CD4-positive, CD25-positive, alpha-beta regulatory T cell (primary cell): ENCODE measurements around the gene KBTBD3. TPM values are rescaled to one million over a fixed set of nuclear protein-coding genes. Genes with fewer than 3 reads are reported as not detected.

Experiments
- ATAC-seq, 2 donors: fragments of 150-1000 bp; cut with Tn5 transposase; one replicate each; pipeline ENCODE4 v1.10.0; 2021; ENCODE audit warnings: low read depth in 2 of 2, moderate number of reproducible peaks in 2 of 2, moderate library complexity in 1 of 2
- DNase-seq, 3 donors: peaks; one replicate each; pipeline versions ENCODE4 v3.0.0 to v3.0.0-alpha.2; 2012 to 2022; ENCODE audit warnings: mixed read lengths in 1 of 3
- H3K27ac ChIP-seq: one replicate; pipeline ENCODE4 v1.7.0; 2013; ENCODE audit warnings: mild to moderate bottlenecking, low read length; ENCODE audit not compliant: insufficient read depth, poor library complexity, severe bottlenecking
- H3K27me3 ChIP-seq: one replicate; pipeline ENCODE4 v1.7.0; 2013; ENCODE audit warnings: low read length; ENCODE audit not compliant: control insufficient read depth, insufficient read depth
- H3K36me3 ChIP-seq: one replicate; pipeline ENCODE4 v1.7.0; 2013; ENCODE audit warnings: mild to moderate bottlenecking, low read length, moderate library complexity; ENCODE audit not compliant: control insufficient read depth, insufficient read depth
- H3K4me1 ChIP-seq: 2 replicates; pipeline ENCODE4 v1.7.0; 2013; ENCODE audit warnings: mild to moderate bottlenecking, low read length; ENCODE audit not compliant: insufficient read depth, control insufficient read depth, poor library complexity, severe bottlenecking
- H3K4me3 ChIP-seq: one replicate; pipeline ENCODE4 v1.7.0; 2013; ENCODE audit warnings: low read depth, mild to moderate bottlenecking, low read length, moderate library complexity
- H3K9me3 ChIP-seq, 2 experiments: 1 replicate in 1 of 2; 2 replicates in 1 of 2; pipeline ENCODE4 v1.7.0; 2013; ENCODE audit warnings: low read length in 2 of 2, mild to moderate bottlenecking in 1 of 2, moderate library complexity in 1 of 2; ENCODE audit not compliant: control insufficient read depth in 2 of 2
- H3K27ac Mint-ChIP-seq, 3 donors: one replicate each; pipeline ENCODE4 v1.8.0; 2020 to 2022; ENCODE audit warnings: mild to moderate bottlenecking in 3 of 3, mixed read lengths in 3 of 3, moderate library complexity in 2 of 3
- H3K27me3 Mint-ChIP-seq: one replicate; pipeline ENCODE4 v1.8.0; 2022; ENCODE audit warnings: mild to moderate bottlenecking, mixed read lengths
- H3K36me3 Mint-ChIP-seq: one replicate; pipeline ENCODE4 v1.8.0; 2020; ENCODE audit warnings: mixed read lengths
- H3K4me1 Mint-ChIP-seq, 4 donors: one replicate each; pipeline ENCODE4 v1.8.0; 2020 to 2022; ENCODE audit warnings: mixed read lengths in 4 of 4, mild to moderate bottlenecking in 1 of 4
- H3K4me3 Mint-ChIP-seq, 4 donors: one replicate each; pipeline ENCODE4 v1.8.0; 2020 to 2022; ENCODE audit warnings: mild to moderate bottlenecking in 4 of 4, mixed read lengths in 4 of 4, moderate library complexity in 3 of 4
- H3K9me3 Mint-ChIP-seq, 7 donors: one replicate each; pipeline ENCODE4 v1.8.0; 2020 to 2022; ENCODE audit warnings: mixed read lengths in 7 of 7, mild to moderate bottlenecking in 3 of 7, moderate library complexity in 2 of 7
- polyA plus RNA-seq, 4 donors: library from polyadenylated mRNA; unstranded; fragments of 300-500 nt; fragmentation: Illumina TruSeq; gene quantifications; one replicate each; pipeline ENCODE4 v1.2.3, GENCODE V29; 2021
- total RNA-seq: library from RNA; stranded (reverse); gene quantifications from one replicate; pipeline ENCODE4 v1.2.3, GENCODE V29; 2022

The KBTBD3 gene
- total and polyA plus RNA-seq, 5 donors from 2014 or later, result 7.8 to 12.5 (median 9.2) TPM

GRCh38 chr11:106091480-106092123, 14.5 kb upstream of the KBTBD3 start:
- no peaks in the 10 kb centered on the region for H3K9me3 ChIP-seq
- H3K36me3 Mint-ChIP-seq, result peaks cover 18% of the 10 kb centered on the region
- no peak overlapping the region for H3K4me3 ChIP-seq
- H3K36me3 ChIP-seq, result peaks cover 60% of the 10 kb centered on the region
- ATAC-seq (peak; percentile 50 to 52), DNase-seq (peak in 1 of 3 donors; percentile 49)
- no peak overlapping the region for H3K27ac ChIP-seq
- H3K4me3 Mint-ChIP-seq, result peak overlapping the region in 1 of 4 donors; percentile 24
- no peaks in the 10 kb centered on the region for H3K9me3 Mint-ChIP-seq
- peak overlapping the region in 2 of 3 donors; percentile 37 to 60 for H3K27ac Mint-ChIP-seq
- no peaks in the 10 kb centered on the region for H3K27me3 Mint-ChIP-seq
- peaks cover 16% of the 10 kb centered on the region for H3K4me1 ChIP-seq
- peaks cover 32 to 35% (median 34%) of the 10 kb centered on the region in 4 donors for H3K4me1 Mint-ChIP-seq
- no peaks in the 10 kb centered on the region for H3K27me3 ChIP-seq

- H3K27me3 ChIP-seq, result no peaks in the 10 kb centered on the region
- Mint-ChIP-seq H3K27me3 (no peaks in the 10 kb centered on the region), H3K4me1 (peaks cover 39 to 60% (median 48%) of the 10 kb centered on the region in 4 donors), H3K36me3 (peaks cover 4% of the 10 kb centered on the region), H3K9me3 (no peaks in the 10 kb centered on the region), H3K4me3 (no peak overlapping the region), H3K27ac (peak overlapping the region in 1 of 3 donors; percentile 31)
- ATAC-seq (no peak), DNase-seq (no peak)
- H3K27ac ChIP-seq, result no peak overlapping the region
- H3K36me3 ChIP-seq, result peaks cover 35% of the 10 kb centered on the region
- peaks cover 29% of the 10 kb centered on the region for H3K4me1 ChIP-seq
- H3K4me3 ChIP-seq, result no peak overlapping the region
- no peaks in the 10 kb centered on the region for H3K9me3 ChIP-seq
Observed at GRCh38 chr11:106088896-106089295, 11.7 kb upstream of the KBTBD3 start.

DNA sequence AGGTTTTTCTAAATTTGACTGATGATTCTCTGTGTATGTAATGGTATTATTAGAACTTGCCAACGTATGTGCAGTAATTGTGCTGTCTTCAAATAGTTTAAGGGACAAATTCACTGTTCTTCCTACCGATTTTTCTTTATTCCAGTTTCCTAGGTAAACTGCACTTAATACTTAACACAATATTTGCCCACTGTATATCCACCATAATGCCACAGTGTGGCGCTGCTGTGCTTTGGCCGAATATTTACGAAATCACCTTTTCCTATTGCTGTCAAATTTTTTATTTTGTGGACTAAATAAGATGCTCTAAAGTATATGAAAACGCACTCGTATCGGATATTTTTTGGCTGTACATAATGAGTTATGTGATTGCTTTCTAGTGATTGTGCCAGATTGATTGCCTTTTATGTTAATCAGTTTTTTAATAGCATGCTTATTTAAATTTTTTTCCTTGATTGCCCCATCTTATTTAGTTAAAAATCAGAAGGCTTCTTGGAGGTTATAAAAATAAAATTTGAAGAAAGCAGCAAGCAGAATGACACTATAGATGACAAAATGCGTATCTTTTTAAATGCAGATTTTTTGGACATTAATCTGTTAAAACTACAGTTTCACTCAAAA, 10.8 kb upstream of the KBTBD3 start:
- Mint-ChIP-seq H3K27me3 (no peaks in the 10 kb centered on the region), H3K36me3 (peaks cover 4% of the 10 kb centered on the region), H3K4me1 (peaks cover 44 to 66% (median 53%) of the 10 kb centered on the region in 4 donors), H3K27ac (peak overlapping the region in 1 of 3 donors; percentile 10), H3K4me3 (peak overlapping the region in 3 of 4 donors; percentile 13 to 60 (median 39)), H3K9me3 (no peaks in the 10 kb centered on the region)
- Histone ChIP-seq H3K36me3 (peaks cover 30% of the 10 kb centered on the region), H3K27ac (no peak overlapping the region), H3K4me1 (peaks cover 29% of the 10 kb centered on the region), H3K9me3 (no peaks in the 10 kb centered on the region), H3K27me3 (no peaks in the 10 kb centered on the region), H3K4me3 (peak overlapping the region; percentile 22)
- ATAC-seq, result peak in 1 of 2 donors; percentile 67
- DNase-seq, result peak; percentile 21 to 60 (median 26)

GRCh38 chr11:106086850-106087249, 9.7 kb upstream of the KBTBD3 start:
- peak overlapping the region in 1 of 3 donors; percentile 3 for H3K27ac Mint-ChIP-seq
- H3K27me3 Mint-ChIP-seq, result no peaks in the 10 kb centered on the region
- Histone ChIP-seq H3K4me1 (peaks cover 37% of the 10 kb centered on the region), H3K27ac (no peak overlapping the region), H3K4me3 (no peak overlapping the region), H3K36me3 (peaks cover 28% of the 10 kb centered on the region), H3K27me3 (no peaks in the 10 kb centered on the region), H3K9me3 (no peaks in the 10 kb centered on the region)
- no peak for ATAC-seq
- H3K4me1 Mint-ChIP-seq, result peaks cover 40 to 75% (median 57%) of the 10 kb centered on the region in 4 donors
- H3K9me3 Mint-ChIP-seq, result no peaks in the 10 kb centered on the region
- peak overlapping the region in 3 of 4 donors; percentile 0 to 4 (median 3) for H3K4me3 Mint-ChIP-seq
- H3K36me3 Mint-ChIP-seq, result peaks cover 4% of the 10 kb centered on the region
- no peak for DNase-seq

- Mint-ChIP-seq H3K9me3 (no peaks in the 10 kb centered on the region), H3K4me1 (peaks cover 36 to 77% (median 57%) of the 10 kb centered on the region in 4 donors), H3K27me3 (no peaks in the 10 kb centered on the region), H3K36me3 (peaks cover 6% of the 10 kb centered on the region), H3K27ac (peak overlapping the region in 2 of 3 donors; percentile 3 to 52), H3K4me3 (peak overlapping the region in 2 of 4 donors; percentile 4 to 9)
- DNase-seq, result no peak
- H3K36me3 ChIP-seq, result peaks cover 25% of the 10 kb centered on the region
- no peak overlapping the region for H3K27ac ChIP-seq
- H3K27me3 ChIP-seq, result no peaks in the 10 kb centered on the region
- ATAC-seq, result no peak
- H3K9me3 ChIP-seq, result no peaks in the 10 kb centered on the region
- no peak overlapping the region for H3K4me3 ChIP-seq
- peaks cover 41% of the 10 kb centered on the region for H3K4me1 ChIP-seq
Observed at GRCh38 chr11:106086135-106086534, 9.0 kb upstream of the KBTBD3 start.

DNA sequence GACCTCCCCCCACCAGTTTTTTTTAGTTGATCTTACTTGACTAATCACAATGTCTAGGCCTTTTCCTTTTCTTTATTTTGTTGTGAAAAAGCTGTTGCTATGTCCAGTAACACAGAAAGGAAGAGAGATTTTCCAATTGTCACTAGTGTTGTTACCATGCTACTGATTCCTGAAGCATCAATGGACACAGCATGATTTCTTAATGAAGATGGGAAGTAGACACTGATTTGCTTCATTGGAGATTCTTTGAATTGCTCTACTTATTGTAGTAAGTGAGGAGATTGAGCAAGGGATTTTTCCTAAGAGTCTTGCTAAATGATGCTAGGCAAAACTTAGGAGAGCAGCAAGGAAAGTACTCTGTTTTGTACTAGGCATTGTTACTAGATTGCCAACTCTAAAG, 4.9 kb upstream of the KBTBD3 start:
- Mint-ChIP-seq H3K27ac (peak overlapping the region in 1 of 3 donors; percentile 29), H3K9me3 (no peaks in the 10 kb centered on the region), H3K36me3 (peaks cover 12% of the 10 kb centered on the region), H3K4me3 (peak overlapping the region in 3 of 4 donors; percentile 18 to 39 (median 19)), H3K4me1 (peaks cover 42 to 86% (median 60%) of the 10 kb centered on the region in 4 donors), H3K27me3 (no peaks in the 10 kb centered on the region)
- H3K36me3 ChIP-seq, result peaks cover 29% of the 10 kb centered on the region
- peak overlapping the region; percentile 12 for H3K4me3 ChIP-seq
- no peak overlapping the region for H3K27ac ChIP-seq
- ATAC-seq (no peak), DNase-seq (no peak)
- no peaks in the 10 kb centered on the region for H3K27me3 ChIP-seq
- H3K9me3 ChIP-seq, result no peaks in the 10 kb centered on the region
- H3K4me1 ChIP-seq, result peaks cover 55% of the 10 kb centered on the region

GRCh38 chr11:106077609-106078455, 685 bp upstream of the KBTBD3 start, which contains the start of gene AASDHPPT:
Gene AASDHPPT, plus strand, starts transcription at chr11:106077662. Its CDS starts 49 bp downstream, at chr11:106077711.
- no peaks in the 10 kb centered on the region for H3K9me3 ChIP-seq
- no peak for DNase-seq
- H3K4me3 ChIP-seq, result peak within 1 kb of the TSS; percentile 96
- ATAC-seq, result peak; percentile 4 to 7
- H3K36me3 ChIP-seq, result peaks cover 22% of the 10 kb centered on the region
- peak within 1 kb of the TSS; percentile 95 to 98 (median 98) for H3K4me3 Mint-ChIP-seq
- peak within 1 kb of the TSS; percentile 97 to 99 (median 99) for H3K27ac Mint-ChIP-seq
- H3K27me3 ChIP-seq, result no peaks in the 10 kb centered on the region
- H3K4me1 ChIP-seq, result peaks cover 47% of the 10 kb centered on the region
- H3K36me3 Mint-ChIP-seq, result peaks cover 23% of the 10 kb centered on the region
- no peaks in the 10 kb centered on the region for H3K27me3 Mint-ChIP-seq
- H3K4me1 Mint-ChIP-seq, result peaks cover 52 to 82% (median 66%) of the 10 kb centered on the region in 4 donors
- peak within 1 kb of the TSS; percentile 93 for H3K27ac ChIP-seq
- no peaks in the 10 kb centered on the region for H3K9me3 Mint-ChIP-seq
